Endometrial microvascular endothelial cells (primary cell): ENCODE measurements around the gene CARD6. TPM values are rescaled to one million over a fixed set of nuclear protein-coding genes. Genes with fewer than 3 reads are reported as not detected.
"Not testable (repeated sequence)": the region's sequence is repeated elsewhere in the genome, so short reads cannot be mapped to it uniquely, and the experiment has no call there.

ENCODE experiments used
- in situ Hi-C: cut with HindIII; loops from 2 replicates; pipeline ENCODE4 v1.10.0; 2017; ENCODE audit warnings: low sequenced_read_pairs, low pct_unique_long_range_greater_than_20kb; ENCODE audit errors: inconsistent ontology term
- total RNA-seq: library from RNA; depleted of rRNA; stranded (reverse); fragments of >200 nt; gene quantifications from one replicate; pipeline ENCODE4 v1.2.3, GENCODE V29; 2015; ENCODE audit errors: inconsistent ontology term

Gene CARD6
- total RNA-seq, 1 donor from 2014 or later = 32.4 TPM

- in situ Hi-C loops = no loop called here
Measured at GRCh38 chr5:40860711-40861110, 19.5 kb downstream of the CARD6 start.

- in situ Hi-C loops = not testable (repeated sequence)
Measured at GRCh38 chr5:40865004-40865403, 23.8 kb downstream of the CARD6 start.

- in situ Hi-C loops = no loop called here
Measured at GRCh38 chr5:40866844-40867243, 25.7 kb downstream of the CARD6 start.

- in situ Hi-C loops = no loop called here
Measured at GRCh38 chr5:40869384-40869783, 28.2 kb downstream of the CARD6 start.

GRCh38 chr5:40871177-40871576 is 30.0 kb downstream of the CARD6 start:
- in situ Hi-C loops = no loop called here

- in situ Hi-C loops = not testable (repeated sequence)
Measured at GRCh38 chr5:40872253-40872652, 31.1 kb downstream of the CARD6 start.

GRCh38 chr5:40873286-40873880 is 32.2 kb downstream of the CARD6 start:
- in situ Hi-C loops = no loop called here

- in situ Hi-C loops = no loop called here
Measured at GRCh38 chr5:40875958-40876357, 34.8 kb downstream of the CARD6 start.

GRCh38 chr5:40877371-40877988 is 36.3 kb downstream of the CARD6 start:
- in situ Hi-C loops = no loop called here

GRCh38 chr5:40879163-40879942 is 38.2 kb downstream of the CARD6 start:
- in situ Hi-C loops = no loop called here

GRCh38 chr5:40882291-40882690 is 41.1 kb downstream of the CARD6 start:
- in situ Hi-C loops = no loop called here

- in situ Hi-C loops = not testable (repeated sequence)
Measured at GRCh38 chr5:40883051-40883450, 41.9 kb downstream of the CARD6 start.

- in situ Hi-C loops = not testable (repeated sequence)
Measured at GRCh38 chr5:40895440-40896425, 54.6 kb downstream of the CARD6 start.

- in situ Hi-C loops = no loop called here
Measured at GRCh38 chr5:40904205-40904993, 63.2 kb downstream of the CARD6 start.

- in situ Hi-C loops = no loop called here
Measured at GRCh38 chr5:40904994-40905306, 63.8 kb downstream of the CARD6 start.

GRCh38 chr5:40906351-40906751 is 65.2 kb downstream of the CARD6 start:
- in situ Hi-C loops = no loop called here

- in situ Hi-C loops = no loop called here
Measured at GRCh38 chr5:40909264-40909663, 68.1 kb downstream of the CARD6 start, which contains the start of gene C7. Gene C7 (plus strand): TSS chr5:40909497. CDS start chr5:40909611, 114 bp downstream.

GRCh38 chr5:40909723-40910122 is 68.6 kb downstream of the CARD6 start:
- in situ Hi-C loops = no loop called here
